GM21367 (cell line): ENCODE results near the gene CDKN2C.

Experiments used
- ATAC-seq: cut with Tn5 transposase; IDR thresholded peaks from one replicate; pipeline ENCODE4 v1.9.1; 2021; ENCODE audit not compliant: unreplicated experiment

Gene CDKN2C

GRCh38 chr1:51014878-51015277, 44.8 kb downstream of the CDKN2C start:
- no peak for ATAC-seq

DNA sequence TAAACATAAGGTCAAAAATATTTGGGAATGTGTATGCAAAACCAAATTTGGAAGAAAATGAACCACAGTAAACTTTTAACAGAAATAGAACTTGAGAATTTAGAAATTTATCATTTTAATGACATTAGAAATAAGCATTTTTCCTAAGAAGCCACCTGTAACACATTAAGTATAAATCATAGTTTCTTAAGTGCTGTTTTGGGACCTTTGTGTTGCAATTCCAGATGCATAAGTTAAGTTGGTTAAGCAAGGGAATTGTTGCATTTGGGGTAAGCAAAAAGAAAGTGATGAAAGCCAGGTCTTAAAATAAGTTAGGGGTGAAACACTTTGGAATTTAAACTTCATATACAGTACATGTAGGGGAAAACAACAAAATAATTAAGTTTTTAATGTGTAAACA, 49.8 kb downstream of the CDKN2C start:
- no peak for ATAC-seq
